HEK293T (cell line): ENCODE results near the gene FBXO10.

Source experiments
- ARNT ChIP-seq: fragments of 450-650 bp; IDR thresholded peaks from 2 replicates; pipeline ENCODE4 v1.6.1; 2017; ENCODE audit warnings: mild to moderate bottlenecking
- BHLHE40 ChIP-seq: fragments of 450-650 bp; IDR thresholded peaks from 2 replicates; pipeline ENCODE4 v1.6.1; 2016; ENCODE audit warnings: mild to moderate bottlenecking, moderate library complexity, borderline replicate concordance
- CTBP1 ChIP-seq: fragments of 450-650 bp; IDR thresholded peaks from 2 replicates; pipeline ENCODE4 v1.6.1; 2016; ENCODE audit warnings: borderline replicate concordance
- ELF4 ChIP-seq: fragments of 450-650 bp; IDR thresholded peaks from 2 replicates; pipeline ENCODE4 v1.6.1; 2017; ENCODE audit warnings: antibody characterized with exemption
- FOXA1 ChIP-seq: fragments of 450-650 bp; IDR thresholded peaks from 2 replicates; pipeline ENCODE4 v1.6.1; 2016; ENCODE audit warnings: mild to moderate bottlenecking
- FOXM1 ChIP-seq: fragments of 450-650 bp; IDR thresholded peaks from 2 replicates; pipeline ENCODE4 v1.6.1; 2017; ENCODE audit warnings: mild to moderate bottlenecking, borderline replicate concordance
- HDGF ChIP-seq: fragments of 450-650 bp; IDR thresholded peaks from 2 replicates; pipeline ENCODE4 v1.6.1; 2017; ENCODE audit warnings: antibody characterized with exemption, borderline replicate concordance
- L3MBTL2 ChIP-seq: fragments of 450-650 bp; conservative IDR thresholded peaks from 2 replicates; pipeline ENCODE4 v1.6.1; 2016; ENCODE audit warnings: mild to moderate bottlenecking
- SP1 ChIP-seq: fragments of 450-650 bp; IDR thresholded peaks from 2 replicates; pipeline ENCODE4 v1.6.1; 2017
- SUZ12 ChIP-seq: fragments of 450-650 bp; IDR thresholded peaks from 2 replicates; pipeline ENCODE4 v1.6.1; 2016; ENCODE audit warnings: mild to moderate bottlenecking
- TARDBP ChIP-seq: fragments of 450-650 bp; IDR thresholded peaks from 2 replicates; pipeline ENCODE4 v1.6.1; 2016

DNA sequence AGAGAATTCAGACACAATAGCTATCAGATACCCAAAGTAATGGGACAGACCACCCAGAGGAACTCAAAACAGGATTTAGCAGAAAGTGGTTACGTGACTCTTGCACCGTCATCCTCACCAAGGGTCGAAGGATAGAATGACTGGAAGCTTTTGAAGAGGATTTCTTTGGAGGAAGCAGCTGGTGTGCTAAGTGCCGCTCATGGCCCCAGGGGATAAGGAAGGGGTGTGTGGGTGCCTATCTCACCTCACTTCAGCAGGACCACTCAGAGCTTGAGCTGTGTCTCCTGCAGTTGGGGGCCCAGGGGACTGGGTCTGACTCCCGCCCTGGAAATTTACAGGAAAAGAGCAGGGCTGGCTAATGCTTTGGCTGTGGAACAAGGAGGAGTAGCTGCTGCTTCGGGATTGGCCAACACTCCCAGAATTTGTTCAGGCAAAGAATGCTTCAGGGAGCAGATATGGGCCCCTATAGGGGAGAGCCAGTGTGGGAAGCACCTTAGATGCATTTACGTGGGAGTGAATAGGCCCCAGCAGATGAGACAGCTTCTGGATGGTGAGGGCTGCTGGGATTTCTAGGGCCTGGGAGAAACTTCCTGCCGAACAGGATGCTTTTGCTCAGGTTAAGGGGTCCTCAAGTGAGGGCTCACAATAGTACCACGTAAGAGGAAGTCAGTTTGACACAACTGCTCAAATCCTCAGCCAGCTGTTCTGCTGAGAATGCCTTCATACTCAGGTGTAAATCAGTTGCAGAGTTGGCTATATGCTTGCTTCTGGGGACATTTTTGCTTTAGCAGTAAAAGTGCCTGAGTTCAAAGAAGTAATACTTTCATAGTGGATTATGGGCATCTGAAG is 45.3 kb upstream of the FBXO10 start:
- TF ChIP-seq HDGF (no peak), SUZ12 (no peak), TARDBP (no peak), BHLHE40 (no peak), L3MBTL2 (no peak), ELF4 (no peak), ARNT (no peak), SP1 (no peak), CTBP1 (no peak), FOXM1 (no peak), FOXA1 (no peak)
